Peyer's patch (tissue), 4 donors: ENCODE measurements around the gene FRMD4A.

Experiments used
- POLR2A ChIP-seq, 2 donors: fragments of 450-650 bp; IDR thresholded peaks; one replicate each; pipeline ENCODE4 v1.5.1; 2017; ENCODE audit warnings: antibody characterized with exemption in 2 of 2, mild to moderate bottlenecking in 2 of 2, moderate library complexity in 2 of 2
- TF ChIP-seq, protein P1 (sequence below), 6 experiments: fragments of 450-650 bp in 4 of 6; fragments of 200-600 bp in 2 of 6; sonication (generic) in 1 of 6; IDR thresholded peaks; one replicate each; pipeline ENCODE4 v1.5.1; 2017 to 2019; ENCODE audit warnings: antibody characterized with exemption in 6 of 6, mild to moderate bottlenecking in 3 of 6, moderate library complexity in 1 of 6

DNA sequence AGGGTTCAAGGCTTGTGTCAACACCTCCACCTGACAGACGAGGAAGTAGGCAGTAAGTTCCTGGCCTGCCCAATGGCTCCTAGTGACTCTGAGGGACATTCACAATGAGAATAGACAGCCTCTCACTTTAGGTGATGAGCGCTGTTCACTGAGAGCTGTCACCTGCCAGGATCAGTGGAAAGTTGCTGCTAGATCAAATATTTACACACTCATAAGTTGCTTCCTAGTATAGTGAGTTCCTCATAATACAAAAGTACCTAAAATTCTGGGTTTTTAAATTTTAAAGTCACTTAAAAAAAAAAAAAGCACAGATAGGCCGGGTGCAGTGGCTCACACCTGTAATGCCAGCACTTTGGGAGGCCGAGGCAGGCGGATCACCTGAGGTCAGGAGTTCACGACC, 423.2 kb downstream of the FRMD4A start:
- TF ChIP-seq, protein P1, sequence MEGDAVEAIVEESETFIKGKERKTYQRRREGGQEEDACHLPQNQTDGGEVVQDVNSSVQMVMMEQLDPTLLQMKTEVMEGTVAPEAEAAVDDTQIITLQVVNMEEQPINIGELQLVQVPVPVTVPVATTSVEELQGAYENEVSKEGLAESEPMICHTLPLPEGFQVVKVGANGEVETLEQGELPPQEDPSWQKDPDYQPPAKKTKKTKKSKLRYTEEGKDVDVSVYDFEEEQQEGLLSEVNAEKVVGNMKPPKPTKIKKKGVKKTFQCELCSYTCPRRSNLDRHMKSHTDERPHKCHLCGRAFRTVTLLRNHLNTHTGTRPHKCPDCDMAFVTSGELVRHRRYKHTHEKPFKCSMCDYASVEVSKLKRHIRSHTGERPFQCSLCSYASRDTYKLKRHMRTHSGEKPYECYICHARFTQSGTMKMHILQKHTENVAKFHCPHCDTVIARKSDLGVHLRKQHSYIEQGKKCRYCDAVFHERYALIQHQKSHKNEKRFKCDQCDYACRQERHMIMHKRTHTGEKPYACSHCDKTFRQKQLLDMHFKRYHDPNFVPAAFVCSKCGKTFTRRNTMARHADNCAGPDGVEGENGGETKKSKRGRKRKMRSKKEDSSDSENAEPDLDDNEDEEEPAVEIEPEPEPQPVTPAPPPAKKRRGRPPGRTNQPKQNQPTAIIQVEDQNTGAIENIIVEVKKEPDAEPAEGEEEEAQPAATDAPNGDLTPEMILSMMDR (IDR thresholded peaks at IDR 0.05): no peak
- TF ChIP-seq POLR2A (IDR thresholded peaks at IDR 0.05): no peak
